Neural progenitor cell (in vitro differentiated cells): ENCODE measurements around the gene MRPL17.

Experiments
- CTCF ChIP-seq: fragments of 200-600 bp; sonication (generic); IDR thresholded peaks from 2 replicates; pipeline ENCODE4 v1.5.1; 2017; ENCODE audit warnings: antibody characterized with exemption, mild to moderate bottlenecking
- EZH2 ChIP-seq: fragments of 200-600 bp; sonication (generic); IDR thresholded peaks from 2 replicates; pipeline ENCODE4 v1.6.1; 2017; ENCODE audit warnings: antibody characterized with exemption, mild to moderate bottlenecking, moderate library complexity

- TF ChIP-seq CTCF: no peak
- TF ChIP-seq EZH2: no peak
Observed at GRCh38 chr11:6658647-6659046, 24.5 kb downstream of the MRPL17 start.
